ENCODE measurements around the gene CYP27A1.
"Not testable (repeated sequence)": the region's sequence is repeated elsewhere in the genome, so short reads cannot be mapped to it uniquely, and the experiment has no call there.

The CYP27A1 gene

DNA sequence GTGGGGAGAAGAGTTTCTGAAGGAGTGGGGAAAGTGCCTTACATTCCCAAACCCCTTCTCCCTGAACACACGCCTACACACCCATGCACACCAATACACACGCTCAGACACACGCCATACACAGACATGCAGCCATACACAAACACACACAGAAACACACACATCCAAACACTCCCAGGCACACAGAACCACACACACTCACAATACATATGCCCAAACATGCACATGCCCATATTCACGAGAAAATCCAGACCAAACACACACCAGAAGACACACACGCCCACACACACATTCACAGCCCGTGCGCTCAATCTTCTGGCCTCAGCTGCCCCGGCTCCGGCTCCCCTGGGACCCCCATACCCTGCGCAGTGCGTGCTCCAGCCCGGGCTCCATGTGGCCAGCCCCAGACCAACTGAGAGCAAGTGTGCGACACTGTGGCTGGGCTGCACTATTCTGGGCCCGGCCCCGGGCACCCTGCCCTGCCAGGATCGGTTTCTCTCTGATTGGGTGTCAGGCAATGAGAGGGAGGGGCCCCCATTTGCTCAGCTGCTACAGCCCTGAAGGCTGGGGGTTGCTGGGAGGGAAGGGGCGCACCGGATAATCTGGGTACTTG, 49.5 kb downstream of the CYP27A1 start, which contains the start of gene PRKAG3:
PRKAG3 (minus strand) TSS at position 426 of the 613 bp plus-strand sequence.
- DNase-seq (ENCODE audit: low spot score) (no peak), FAIRE-seq (peak; percentile 76)

DNA sequence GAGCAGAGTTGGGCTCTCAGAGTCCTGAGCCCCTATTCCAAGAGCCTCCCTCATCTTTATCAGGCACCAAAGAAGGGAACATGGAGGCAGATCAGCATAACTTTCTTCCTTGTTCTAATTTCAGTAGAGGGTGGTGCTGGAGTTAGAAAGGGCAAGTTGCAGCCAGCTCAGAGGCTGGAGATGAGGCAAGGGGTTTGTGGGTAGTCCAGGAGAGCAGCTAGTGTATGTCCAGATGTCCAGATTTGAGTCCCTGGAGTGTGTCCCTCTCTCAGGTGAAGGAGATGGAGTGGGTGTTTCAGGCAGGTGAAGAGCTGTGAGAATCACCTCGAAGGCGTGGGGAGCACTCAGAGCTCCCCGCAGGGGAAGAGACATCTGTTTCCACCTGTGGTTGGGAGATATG, 50.1 kb downstream of the CYP27A1 start:
- no peak for DNase-seq (ENCODE audit: low spot score)
- FAIRE-seq, result no peak

DNA sequence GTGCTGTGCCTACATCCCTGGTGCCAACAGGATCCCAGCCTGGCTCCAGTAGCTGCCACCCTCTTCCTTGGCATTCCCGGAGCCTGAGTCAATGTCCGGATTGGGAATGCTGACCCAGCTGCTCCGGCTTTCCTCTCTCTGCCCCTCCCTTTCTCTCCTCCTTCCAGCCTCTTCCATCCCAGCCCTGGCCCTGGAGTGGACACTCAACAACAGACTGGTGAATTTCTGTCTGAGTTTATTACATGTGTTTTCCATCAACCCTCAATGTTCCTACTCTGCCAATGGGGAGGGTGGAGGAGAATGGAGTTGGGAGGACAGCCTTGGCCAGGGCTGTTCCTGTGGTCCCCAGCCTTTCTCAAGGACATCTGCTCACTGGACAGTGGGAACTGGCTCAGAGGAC, 50.6 kb downstream of the CYP27A1 start:
- DNase-seq (ENCODE audit: low spot score) (peak; percentile 73), FAIRE-seq (no peak)

DNA sequence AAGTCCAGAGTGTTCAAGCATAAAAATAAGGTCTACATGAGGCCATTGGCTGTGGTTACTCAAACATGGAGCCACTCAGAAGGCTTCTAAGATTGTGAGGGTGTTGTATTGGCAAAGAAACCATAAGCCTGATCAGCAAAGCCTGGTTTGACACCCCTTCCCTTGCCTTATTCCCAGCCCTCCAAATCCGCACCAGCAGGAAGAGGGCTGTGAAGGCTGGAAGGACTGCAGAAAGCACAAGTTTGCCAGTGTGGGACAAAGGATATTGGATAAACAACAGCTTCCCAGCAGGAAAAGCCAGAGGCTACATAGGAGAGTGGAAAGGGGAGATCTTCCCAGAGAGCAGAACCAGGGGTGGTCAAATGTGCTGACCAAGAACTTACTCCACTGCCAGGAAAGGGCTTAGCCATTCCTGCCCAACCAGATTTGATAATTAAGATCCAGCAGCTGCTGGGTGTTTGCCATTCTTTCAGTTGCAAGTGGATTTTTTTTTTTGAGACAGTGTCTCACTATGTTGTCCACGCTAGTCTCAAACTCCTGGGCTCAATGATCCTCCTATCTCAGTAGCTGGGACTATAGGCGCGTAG, 51.2 kb downstream of the CYP27A1 start:
- FAIRE-seq, result no peak
- no peak for DNase-seq (ENCODE audit: low spot score)

DNA sequence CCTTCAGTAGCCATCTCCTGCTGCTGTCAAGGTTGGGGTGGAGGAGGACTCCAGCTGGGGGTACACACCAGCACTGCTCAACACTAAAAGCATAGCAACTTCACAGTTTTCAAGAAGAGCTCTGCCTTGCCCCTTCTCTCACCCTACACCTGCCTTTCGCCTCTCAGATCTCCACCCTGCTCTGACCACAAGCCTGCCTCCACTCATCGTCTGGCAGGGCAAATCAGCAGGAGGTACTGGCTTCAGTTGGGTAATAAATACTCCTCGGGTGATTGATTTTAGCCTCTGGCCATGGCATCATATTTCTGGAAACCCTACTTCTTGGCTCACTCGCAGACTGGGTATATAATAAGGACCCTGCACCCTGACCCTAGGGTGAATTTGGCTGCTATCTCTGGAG, 52.7 kb downstream of the CYP27A1 start:
- DNase-seq (ENCODE audit: low spot score) (no peak), FAIRE-seq (no peak)

DNA sequence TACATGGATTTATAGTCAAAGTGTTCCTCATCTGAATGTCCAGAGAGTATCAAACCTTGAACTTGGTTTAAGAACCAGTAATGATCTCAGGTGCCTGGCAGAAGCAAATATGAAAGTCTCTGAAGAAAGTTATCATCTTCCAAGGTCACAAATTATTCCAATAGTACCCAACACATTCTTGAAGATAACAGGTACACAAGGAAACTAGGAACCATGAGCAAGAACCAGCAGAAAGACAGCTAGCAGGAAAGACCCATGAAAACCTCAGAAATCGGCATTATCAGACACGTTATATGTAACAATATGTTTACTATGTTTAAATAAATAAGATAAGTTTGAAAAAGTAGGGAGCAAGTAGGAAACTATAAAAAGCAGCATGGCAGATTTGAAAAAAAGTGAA, 55.5 kb downstream of the CYP27A1 start:
- DNase-seq (ENCODE audit: low spot score) (no peak), FAIRE-seq (no peak)

DNA sequence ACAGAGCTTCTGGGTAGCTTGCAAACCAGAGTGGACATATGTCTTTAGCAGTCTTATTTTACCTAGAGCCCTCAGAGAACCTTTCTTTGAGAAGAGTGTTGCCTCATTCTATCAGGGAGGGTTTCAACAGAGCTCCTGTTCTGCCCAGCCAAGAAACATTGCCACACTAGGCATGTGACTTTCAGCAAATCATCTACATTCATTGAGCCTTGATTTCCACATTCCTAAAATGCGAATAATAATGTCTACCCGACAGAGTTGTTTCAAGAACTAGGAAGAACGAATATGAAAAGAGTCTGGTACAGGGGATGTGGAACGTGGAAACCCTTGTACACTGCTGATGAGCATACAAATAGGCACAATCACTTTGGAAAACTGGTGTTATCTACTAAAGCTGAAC, 57.5 kb downstream of the CYP27A1 start:
- DNase-seq (ENCODE audit: low spot score), result no peak
- FAIRE-seq, result no peak

DNA sequence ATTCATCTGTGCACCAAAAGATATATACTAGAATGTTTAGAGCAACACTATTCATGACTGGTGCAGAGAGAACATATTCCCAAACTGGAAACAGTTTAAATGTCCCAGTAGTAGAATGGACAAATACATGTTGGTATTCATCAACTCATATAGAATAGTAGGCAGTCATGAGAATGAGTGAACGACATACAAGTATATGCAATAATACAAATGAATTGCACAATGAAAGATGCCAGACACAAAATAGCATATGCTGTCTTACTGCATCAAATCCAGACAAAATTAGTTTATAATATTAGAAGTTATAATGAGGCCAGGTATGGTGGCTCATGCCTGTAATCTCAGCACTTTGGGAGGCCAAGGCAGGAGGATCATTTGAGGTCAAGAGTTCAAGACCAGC, 57.9 kb downstream of the CYP27A1 start:
- no peak for FAIRE-seq
- DNase-seq (ENCODE audit: low spot score), result no peak

DNA sequence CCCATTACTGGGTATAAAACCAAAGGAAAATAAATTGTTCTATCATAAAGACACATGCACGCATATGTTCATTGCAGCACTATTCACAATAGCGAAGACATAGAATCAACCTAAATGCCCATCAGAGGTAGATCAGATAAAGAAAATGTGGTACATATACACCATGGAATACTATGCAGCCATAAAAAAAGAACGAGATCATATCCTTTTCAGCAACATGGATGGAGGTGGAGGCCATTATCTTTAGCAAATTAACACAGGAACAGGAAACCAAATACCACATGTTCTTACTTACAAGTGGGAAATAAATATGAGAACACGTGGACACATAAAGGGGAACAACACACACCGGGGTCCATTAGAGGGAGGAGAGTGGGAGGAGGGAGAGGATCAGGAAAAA, 62.4 kb downstream of the CYP27A1 start:
- DNase-seq (ENCODE audit: low spot score); FAIRE-seq: not testable (repeated sequence)

DNA sequence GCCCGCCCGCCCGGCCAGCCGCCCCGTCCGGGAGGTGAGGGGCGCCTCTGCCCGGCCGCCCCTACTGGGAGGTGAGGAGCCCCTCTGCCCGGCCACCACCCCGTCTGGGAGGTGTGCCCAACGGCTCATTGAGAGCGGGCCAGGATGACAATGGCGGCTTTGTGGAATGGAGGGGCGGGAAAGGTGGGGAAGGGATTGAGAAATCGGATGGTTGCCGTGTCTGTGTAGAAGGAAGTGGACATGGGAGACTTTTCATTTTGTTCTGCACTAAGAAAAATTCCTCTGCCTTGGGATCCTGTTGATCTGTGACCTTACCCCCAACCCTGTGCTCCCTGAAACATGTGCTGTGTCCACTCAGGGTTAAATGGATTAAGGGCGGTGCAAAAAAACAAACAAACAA, 65.0 kb downstream of the CYP27A1 start:
- not testable (repeated sequence) for DNase-seq (ENCODE audit: low spot score); FAIRE-seq

DNA sequence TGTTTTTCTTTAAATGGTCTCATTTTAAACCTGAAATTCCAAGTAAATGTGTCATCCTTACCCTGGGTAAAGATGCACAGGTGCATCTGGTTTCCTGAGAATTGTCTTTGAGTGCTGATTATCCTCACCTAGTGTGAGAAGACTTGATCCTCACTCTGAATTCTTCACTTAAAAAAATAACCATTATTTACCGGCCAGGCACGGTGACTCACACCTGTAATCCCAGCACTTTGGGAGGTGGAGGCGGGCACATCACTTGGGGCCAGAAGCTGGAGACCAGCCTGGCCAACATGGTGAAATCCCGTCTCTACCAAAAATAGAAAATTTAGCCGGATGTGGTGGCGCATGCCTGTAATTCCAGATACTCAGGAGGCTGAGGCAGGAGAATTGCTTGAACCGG, 67.8 kb downstream of the CYP27A1 start:
- FAIRE-seq, result no peak
- peak; percentile 58 for DNase-seq (ENCODE audit: low spot score)

DNA sequence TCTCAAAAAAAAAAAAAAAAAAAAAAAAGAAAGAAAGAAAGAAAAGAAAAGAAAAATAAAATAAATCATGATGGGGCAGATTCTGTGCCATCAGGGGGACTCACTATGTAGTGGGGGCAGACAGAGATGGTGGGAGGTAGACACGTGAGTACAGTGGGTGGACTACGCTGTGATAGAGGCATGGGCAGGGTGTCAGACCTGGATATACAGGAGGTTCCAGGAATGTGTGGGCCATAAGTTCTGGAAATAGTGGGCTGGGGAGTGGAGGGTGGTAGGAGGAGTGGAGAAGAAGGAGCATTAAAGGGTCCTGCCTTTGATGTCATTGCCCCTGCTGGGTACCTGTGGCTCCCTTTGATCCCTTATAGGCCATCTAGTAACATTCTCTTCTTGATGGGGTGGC, 68.8 kb downstream of the CYP27A1 start:
- no peak for DNase-seq (ENCODE audit: low spot score)
- no peak for FAIRE-seq

DNA sequence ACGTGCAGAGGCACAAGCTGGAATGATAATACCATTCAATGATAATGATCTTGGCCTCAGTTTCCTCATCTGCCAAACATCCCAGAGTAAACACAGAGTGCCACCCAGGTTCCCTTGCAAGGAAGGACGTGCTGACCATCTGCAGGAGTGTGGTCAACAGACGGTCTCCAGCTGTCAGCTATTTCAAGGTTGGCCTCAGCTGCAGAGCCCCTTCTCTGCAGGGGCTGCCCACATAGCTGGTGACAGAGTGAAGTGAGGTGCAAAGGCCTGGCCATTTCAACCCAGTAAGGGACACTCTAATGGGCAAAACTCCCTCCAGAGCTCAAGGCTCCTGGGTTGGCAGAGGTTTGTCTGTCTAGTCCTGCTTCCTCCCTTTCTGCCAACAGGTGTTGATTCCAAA, 69.3 kb downstream of the CYP27A1 start:
- no peak for FAIRE-seq

DNA sequence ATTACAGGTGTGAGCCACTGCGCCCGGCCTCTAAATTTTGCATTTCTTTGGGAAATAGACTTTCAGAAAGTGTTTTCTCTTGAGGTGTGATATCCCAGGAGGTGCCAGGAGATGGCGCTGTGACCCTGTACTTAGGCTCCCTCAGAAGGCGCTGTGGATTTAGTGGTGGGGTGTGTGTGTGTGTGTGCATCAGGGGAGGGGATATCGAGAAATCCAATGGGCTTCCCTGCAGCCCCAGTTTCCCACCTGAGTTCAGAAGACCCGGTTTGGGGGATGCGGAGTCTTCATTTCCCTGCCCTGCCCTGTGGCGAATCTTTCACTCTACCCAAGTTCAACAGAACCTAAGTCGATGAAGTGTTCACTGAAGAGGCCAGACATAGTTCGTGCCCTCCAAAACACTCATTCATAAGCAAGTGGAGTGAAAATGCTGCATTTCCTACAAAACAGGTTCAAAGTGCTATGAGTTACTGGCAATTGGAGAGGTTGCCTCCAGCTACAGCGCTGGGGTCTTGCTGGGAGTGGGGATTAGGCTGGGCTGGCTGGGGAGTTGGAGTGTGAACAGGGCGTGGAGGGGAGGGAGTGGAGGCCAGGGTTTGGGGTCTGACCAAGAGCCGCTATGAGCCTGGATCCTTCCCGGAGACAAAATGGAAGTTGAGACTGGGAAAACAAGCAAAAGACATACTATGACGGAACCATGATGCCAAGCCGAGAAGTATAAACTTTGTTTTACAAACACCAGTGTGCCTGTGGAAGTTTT, 71.1 kb downstream of the CYP27A1 start:
- peak; percentile 52 for FAIRE-seq

More for the DNA sequence above, 69.3 kb downstream of the CYP27A1 start:
- no peak for DNase-seq (ENCODE audit: low spot score)

DNA sequence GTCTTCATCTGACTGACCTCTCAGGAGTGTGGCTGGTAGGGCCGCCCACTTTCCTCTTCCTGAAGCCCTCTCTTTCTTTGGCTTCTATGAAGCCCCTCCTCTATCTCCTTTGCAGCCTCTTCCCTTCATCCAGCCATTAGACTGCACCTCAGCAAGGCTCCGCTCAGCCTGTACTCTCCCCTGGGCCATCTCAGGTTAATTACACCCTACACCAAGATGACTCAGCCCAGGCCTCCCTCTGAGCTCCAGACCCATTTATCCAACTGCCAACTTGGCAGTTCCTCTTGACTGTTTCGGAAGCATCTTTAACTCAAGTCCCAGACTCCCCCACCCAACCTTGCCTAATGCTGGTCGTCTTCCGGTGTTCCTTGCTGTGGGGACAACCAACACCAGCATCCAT, 71.8 kb downstream of the CYP27A1 start:
- DNase-seq (ENCODE audit: low spot score), result peak; percentile 76
- FAIRE-seq, result no peak

More for the DNA sequence above, 71.1 kb downstream of the CYP27A1 start:
- DNase-seq (ENCODE audit: low spot score), result peak; percentile 58

DNA sequence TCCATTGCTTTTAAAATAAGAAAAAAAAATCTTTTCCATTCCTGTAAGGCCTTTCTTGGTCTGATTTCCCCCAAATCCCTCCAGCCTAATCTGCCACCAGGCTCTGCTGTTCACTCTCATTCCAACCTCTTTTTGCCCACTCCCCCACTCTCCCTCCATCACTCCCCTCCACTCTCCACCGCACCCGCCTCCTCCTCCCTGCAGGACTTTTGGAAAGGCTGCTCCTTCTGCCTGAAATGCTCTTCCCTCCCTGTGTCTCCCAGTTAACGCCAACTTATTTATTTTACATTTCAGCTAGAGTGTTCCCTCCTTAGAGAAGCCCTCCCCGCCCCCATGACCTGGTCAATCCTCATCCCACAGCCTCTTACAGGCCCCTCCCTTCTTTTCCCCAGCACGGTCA, 72.9 kb downstream of the CYP27A1 start:
- FAIRE-seq (no peak), DNase-seq (ENCODE audit: low spot score) (no peak)

DNA sequence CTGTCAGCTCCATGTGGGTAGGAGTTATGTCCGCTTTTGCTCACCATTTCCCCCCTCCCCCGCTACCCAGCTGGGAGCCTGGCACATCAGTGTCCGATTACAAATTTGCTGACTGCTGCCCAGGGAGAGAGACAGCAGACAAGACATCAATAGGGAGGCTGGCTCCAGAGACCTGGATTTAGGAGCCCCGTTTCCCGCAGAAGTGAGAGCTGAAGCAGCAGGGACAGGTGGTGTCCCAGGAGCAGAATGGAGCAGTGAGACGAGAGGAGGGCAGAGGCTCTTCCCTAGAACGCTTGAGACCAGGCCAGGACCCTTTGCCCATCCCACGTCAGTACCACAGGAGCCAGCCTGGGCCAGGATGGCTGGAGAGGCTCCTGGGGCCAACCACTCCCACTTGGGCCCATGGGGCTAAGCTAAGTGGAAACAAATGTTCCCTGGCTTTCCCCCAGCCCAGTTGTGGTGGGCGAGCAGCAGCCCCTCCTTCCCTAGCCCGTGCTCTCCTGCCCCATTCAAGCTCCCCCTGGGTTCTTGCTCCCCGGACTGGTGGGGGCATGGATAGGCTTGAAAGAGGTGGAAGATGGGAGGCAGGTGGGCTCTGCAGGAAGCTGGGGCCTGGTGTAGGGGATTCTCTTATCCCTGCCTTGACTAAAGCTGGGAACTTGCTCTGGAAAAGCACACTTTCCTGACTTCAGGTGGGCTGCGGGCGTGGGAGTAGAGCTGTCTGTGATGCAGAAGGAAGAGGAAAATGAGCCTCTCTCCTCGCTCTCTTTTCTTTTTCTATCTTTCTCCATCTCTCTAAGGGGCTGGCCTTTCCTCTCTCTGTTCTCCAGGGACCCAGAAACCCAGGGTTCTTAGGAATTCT, 73.6 kb downstream of the CYP27A1 start:
- no peak for DNase-seq (ENCODE audit: low spot score)
- no peak for FAIRE-seq

DNA sequence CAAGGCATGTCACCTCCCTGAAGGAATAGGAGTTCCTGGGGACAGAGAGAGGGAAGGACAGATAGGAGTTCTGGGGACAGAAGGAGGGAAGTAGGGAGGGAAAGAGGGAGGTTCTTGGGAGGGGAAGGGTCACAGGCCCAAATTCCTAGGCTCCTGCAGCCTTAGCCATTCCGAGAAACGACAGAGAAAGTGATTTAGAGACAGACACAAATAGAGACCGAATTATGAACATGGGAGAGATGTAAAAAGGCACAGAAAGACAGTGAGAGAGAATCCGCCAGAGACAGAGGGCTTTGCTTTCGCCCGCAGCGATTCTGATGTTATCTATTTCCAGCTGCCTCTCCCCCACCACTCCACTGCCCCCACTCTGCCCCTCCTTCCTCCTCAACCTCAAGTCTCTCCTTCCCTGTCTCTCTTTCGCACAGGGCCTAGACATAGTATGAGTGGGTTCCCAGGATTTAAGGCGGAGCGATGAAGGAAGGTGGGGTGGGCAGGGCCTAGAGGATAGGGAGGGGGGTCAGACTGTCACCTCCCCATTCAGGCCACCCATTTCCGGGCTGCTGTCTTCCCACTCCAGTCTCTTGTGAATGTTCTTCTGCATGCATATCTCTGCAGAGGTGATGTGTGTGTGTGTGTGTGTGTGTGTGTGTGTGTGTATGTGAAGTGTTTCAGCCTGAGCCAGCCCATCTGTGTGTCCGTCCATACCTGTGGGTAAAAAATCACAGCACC, 74.4 kb downstream of the CYP27A1 start:
- DNase-seq (ENCODE audit: low spot score), result no peak
- no peak for FAIRE-seq

DNA sequence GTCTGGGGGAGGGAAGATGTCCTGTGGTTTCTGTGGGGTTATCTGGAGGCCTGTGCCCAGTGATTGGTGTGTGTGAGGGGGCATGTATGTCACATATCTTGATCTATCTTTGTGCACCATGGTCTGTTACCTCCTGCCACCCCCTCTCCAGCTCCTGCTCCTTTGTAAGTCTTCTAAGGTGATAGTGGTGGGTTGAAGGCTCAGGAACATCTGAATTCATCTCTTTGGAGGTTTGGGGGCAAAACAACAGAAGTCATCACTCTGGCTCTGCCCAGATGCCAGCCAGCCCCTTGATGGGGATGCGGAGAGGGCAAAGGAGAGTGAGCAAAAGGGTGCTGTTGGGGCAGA, 74.9 kb downstream of the CYP27A1 start:
- DNase-seq (ENCODE audit: low spot score) (no peak), FAIRE-seq (no peak)

DNA sequence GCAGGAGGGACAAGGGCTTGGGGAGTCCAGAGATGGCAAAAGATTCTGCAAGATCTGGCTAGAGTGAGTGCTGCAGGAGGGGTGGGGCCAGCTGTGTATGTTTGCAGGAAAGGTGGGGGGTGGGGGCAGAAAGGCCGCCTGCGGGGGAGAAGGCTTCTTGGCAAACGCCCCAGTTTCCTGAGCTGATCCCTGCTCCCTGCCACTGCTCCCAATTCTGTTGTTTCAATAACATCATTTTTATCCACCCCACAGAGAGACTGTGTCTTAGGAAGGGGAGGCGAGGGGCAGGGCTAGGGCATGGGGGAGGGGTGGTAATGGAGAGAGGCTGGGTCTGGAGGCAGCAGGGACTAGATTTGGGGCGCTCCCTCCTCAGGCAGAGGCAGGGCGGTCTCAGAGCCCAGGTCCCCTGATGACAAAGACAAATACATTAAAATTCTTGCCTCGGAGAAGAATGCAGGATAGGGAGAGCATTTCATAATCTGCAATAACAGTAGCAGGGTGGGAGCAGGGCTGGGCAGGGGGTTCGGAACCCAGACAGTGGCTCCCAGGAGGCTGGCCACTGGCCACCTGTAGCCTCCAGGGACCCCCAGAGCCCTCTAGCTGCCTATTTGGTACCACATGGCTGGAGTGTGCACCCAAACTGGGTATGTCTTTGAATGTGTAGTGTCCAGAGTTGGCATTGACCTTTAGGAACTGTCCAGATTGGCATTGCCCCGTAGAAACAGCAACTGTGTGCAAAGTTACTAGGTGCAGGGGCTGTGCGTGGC, 75.6 kb downstream of the CYP27A1 start:
- FAIRE-seq (peak; percentile 65), DNase-seq (ENCODE audit: low spot score) (peak; percentile 60)

DNA sequence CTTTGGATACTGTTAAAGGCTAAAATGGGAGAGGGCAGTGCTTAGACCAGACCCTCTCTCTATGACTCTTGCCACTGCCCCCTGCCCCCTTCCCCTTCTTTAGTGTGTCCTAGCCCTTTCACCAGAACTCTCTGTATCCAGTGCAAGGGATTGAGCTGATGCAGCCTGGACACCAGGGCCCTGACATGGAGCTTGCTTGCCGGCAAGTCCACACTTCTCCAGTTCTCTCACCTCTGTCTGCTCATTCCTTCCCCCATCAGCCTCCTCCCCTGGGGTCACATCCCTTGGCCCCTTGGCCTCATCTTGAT, 76.1 kb downstream of the CYP27A1 start:
- FAIRE-seq (no peak), DNase-seq (ENCODE audit: low spot score) (no peak)
